CD8-positive, alpha-beta memory T cell (primary cell): ENCODE data around the gene SAYSD1. TPM values are rescaled to one million over a fixed set of nuclear protein-coding genes. Genes with fewer than 3 reads are reported as not detected.

Source experiments
- CTCF ChIA-PET: fragments of 350-600 bp; sonication (Branson Sonifier 250); formaldehyde crosslinking; loops from one replicate; lab custom pipeline; 2021; ENCODE audit warnings: antibody characterized with exemption; lab: Charles Lee
- POLR2A ChIA-PET: fragments of 350-600 bp; sonication (Branson Sonifier 250); formaldehyde crosslinking; loops from one replicate; lab custom pipeline; 2021; ENCODE audit warnings: antibody characterized with exemption; lab: Charles Lee
- DNase-seq, 5 donors: peaks; one replicate each; pipeline versions ENCODE4 v3.0.0 to v3.0.0-alpha.2; 2020 to 2022; ENCODE audit warnings: mixed read lengths in 1 of 5
- H3K27ac ChIP-seq: one replicate; pipeline ENCODE4 v1.7.0; 2013; ENCODE audit warnings: low read depth, mild to moderate bottlenecking, low read length, moderate library complexity
- H3K27me3 ChIP-seq: 2 replicates; pipeline ENCODE4 v1.7.0; 2013; ENCODE audit warnings: low read length, mild to moderate bottlenecking; ENCODE audit not compliant: insufficient read depth, poor library complexity, severe bottlenecking
- H3K36me3 ChIP-seq: 2 replicates; pipeline ENCODE4 v1.7.0; 2013; ENCODE audit warnings: mild to moderate bottlenecking, low read length, moderate library complexity; ENCODE audit not compliant: insufficient read depth
- H3K4me1 ChIP-seq: 2 replicates; pipeline ENCODE4 v1.7.0; 2013; ENCODE audit warnings: mild to moderate bottlenecking, low read length, moderate library complexity; ENCODE audit not compliant: insufficient read depth
- H3K4me3 ChIP-seq: 2 replicates; pipeline ENCODE4 v1.7.0; 2013; ENCODE audit warnings: mild to moderate bottlenecking, low read length
- H3K9me3 ChIP-seq: 2 replicates; pipeline ENCODE4 v1.7.0; 2013; ENCODE audit warnings: mild to moderate bottlenecking, low read length
- H3K27ac Mint-ChIP-seq, 8 donors: one replicate each; pipeline ENCODE4 v1.8.0; 2020 to 2021; ENCODE audit warnings: mixed read lengths in 8 of 8, mild to moderate bottlenecking in 6 of 8, inconsistent platforms in 3 of 8, moderate library complexity in 3 of 8
- H3K27me3 Mint-ChIP-seq, 2 donors: one replicate each; pipeline ENCODE4 v1.8.0; 2020 to 2021; ENCODE audit warnings: mixed read lengths in 2 of 2, mild to moderate bottlenecking in 1 of 2, moderate library complexity in 1 of 2
- H3K36me3 Mint-ChIP-seq, 3 donors: one replicate each; pipeline ENCODE4 v1.8.0; 2020 to 2021; ENCODE audit warnings: mixed read lengths in 3 of 3, inconsistent platforms in 1 of 3, mild to moderate bottlenecking in 1 of 3
- H3K4me1 Mint-ChIP-seq, 3 donors: one replicate each; pipeline ENCODE4 v1.8.0; 2020 to 2021; ENCODE audit warnings: mixed read lengths in 3 of 3, inconsistent platforms in 1 of 3, mild to moderate bottlenecking in 1 of 3
- H3K4me3 Mint-ChIP-seq, 7 donors: one replicate each; pipeline ENCODE4 v1.8.0; 2020 to 2021; ENCODE audit warnings: mixed read lengths in 7 of 7, mild to moderate bottlenecking in 6 of 7, moderate library complexity in 4 of 7, inconsistent platforms in 2 of 7
- H3K9me3 Mint-ChIP-seq, 5 donors: one replicate each; pipeline ENCODE4 v1.8.0; 2020 to 2022; ENCODE audit warnings: mixed read lengths in 5 of 5, mild to moderate bottlenecking in 3 of 5, moderate library complexity in 2 of 5, inconsistent platforms in 1 of 5
- polyA plus RNA-seq: library from polyadenylated mRNA; unstranded; fragments of 300-500 nt; fragmentation: Illumina TruSeq; gene quantifications from one replicate; pipeline ENCODE4 v1.2.3, GENCODE V29; 2021
- total RNA-seq, 2 experiments: library from RNA; stranded (reverse); gene quantifications; one replicate each; pipeline ENCODE4 v1.2.3, GENCODE V29; 2021

The SAYSD1 gene
- total and polyA plus RNA-seq, 3 experiments from 2014 or later: 10.3 to 15.6 (median 11.6) TPM

DNA sequence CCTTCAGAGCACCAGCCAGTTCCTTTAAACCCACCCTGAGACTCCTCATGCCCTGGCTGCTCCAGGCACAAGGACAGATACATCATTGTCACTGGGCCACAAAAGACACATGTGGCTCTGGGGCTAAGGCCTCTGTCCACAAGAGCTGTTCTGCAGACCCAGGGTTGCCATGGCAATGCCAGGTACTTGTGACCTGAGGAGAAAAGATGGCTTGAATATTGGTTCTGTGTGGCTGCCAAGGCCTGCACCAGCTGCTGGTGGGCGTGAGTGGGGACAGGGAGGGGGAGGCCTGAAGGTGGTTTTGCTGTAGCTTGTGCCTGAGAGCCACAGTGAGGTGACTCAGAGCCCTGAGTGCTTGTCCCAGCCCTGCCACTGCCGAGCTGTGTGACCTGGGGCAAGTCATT lies 31.8 kb downstream of the SAYSD1 start:
- H3K9me3 Mint-ChIP-seq: no peaks in the 10 kb centered on the region
- H3K36me3 Mint-ChIP-seq: no peaks in the 10 kb centered on the region
- DNase-seq: no peak
- ChIA-PET POLR2A (no interaction called here), CTCF (no interaction called here)
- Histone ChIP-seq H3K36me3 (no peaks in the 10 kb centered on the region), H3K4me1 (no peaks in the 10 kb centered on the region), H3K27me3 (peaks cover 7% of the 10 kb centered on the region), H3K4me3 (no peak overlapping the region), H3K27ac (no peak overlapping the region), H3K9me3 (no peaks in the 10 kb centered on the region)
- no peak overlapping the region for H3K4me3 Mint-ChIP-seq
- H3K27me3 Mint-ChIP-seq: peaks cover 11 to 36% of the 10 kb centered on the region in 2 donors
- no peak overlapping the region for H3K27ac Mint-ChIP-seq
- H3K4me1 Mint-ChIP-seq: peaks cover 1 to 13% (median 13%) of the 10 kb centered on the region in 3 donors

DNA sequence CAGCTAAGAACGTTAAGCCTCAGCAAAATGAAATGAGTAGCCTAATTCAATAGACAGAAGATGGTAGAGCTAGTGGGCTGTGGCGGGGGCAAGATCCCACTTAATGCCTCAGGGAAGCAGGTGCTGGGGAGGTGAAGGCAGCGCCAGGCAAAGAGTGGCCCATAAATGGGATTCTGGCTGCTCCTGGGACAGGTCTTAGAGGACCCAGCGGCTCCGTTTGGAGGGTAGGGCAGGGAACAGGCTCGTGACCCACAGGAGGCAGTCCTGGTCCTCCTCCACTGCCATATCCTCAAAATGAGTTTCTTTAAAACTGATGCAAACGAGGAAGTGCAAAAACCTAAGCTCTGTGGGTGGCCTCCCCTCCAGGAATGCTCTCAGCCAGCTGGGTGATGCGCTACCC lies 32.7 kb downstream of the SAYSD1 start:
- DNase-seq: no peak
- Mint-ChIP-seq H3K27me3 (peaks cover 13 to 27% of the 10 kb centered on the region in 2 donors), H3K36me3 (no peaks in the 10 kb centered on the region), H3K4me1 (peaks cover 1 to 13% (median 13%) of the 10 kb centered on the region in 3 donors), H3K4me3 (no peak overlapping the region), H3K27ac (no peak overlapping the region), H3K9me3 (no peaks in the 10 kb centered on the region)
- Histone ChIP-seq H3K27ac (no peak overlapping the region), H3K4me3 (no peak overlapping the region), H3K36me3 (no peaks in the 10 kb centered on the region), H3K27me3 (peaks cover 2% of the 10 kb centered on the region), H3K4me1 (no peaks in the 10 kb centered on the region), H3K9me3 (no peaks in the 10 kb centered on the region)
- POLR2A ChIA-PET: no interaction called here
- CTCF ChIA-PET: interaction anchor here (0.9 kb wide), 1 partner anchor 222 kb away, joined by 3 read pairs; no protein-coding TSS in a partner anchor

DNA sequence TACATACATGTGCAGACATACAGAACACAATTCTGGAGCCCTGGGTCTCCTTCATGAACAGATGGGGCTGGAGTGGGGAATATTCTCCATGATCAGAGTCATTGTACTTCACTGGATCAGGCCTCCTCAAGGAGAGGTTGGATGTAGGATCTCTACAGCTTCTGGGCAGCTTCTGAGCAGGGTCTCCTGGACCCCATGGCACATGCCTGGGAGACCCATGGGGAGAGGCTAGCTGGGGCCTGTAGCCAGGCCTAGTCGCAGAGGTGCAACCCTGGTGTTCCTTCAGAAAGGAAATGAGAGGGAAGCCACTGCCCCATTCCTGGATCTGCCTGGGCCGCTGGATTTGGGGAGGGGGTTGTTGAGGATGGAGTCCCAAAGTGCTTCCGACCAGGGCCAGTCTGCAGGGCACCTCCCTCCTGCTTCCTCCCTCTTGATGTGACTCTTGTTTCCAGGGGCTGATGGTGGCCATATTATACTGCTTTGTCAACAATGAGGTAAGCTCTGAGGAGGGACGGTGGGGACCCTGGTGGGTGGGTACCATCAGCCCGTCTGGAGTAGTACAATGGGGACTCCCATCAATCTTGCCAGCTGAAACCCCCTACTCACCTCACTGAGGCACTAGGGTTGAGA lies 34.6 kb downstream of the SAYSD1 start:
- Mint-ChIP-seq H3K4me1 (no peaks in the 10 kb centered on the region), H3K27ac (peak overlapping the region in 1 of 8 donors; percentile 56), H3K27me3 (peaks cover 3 to 7% of the 10 kb centered on the region in 2 donors), H3K36me3 (no peaks in the 10 kb centered on the region), H3K9me3 (no peaks in the 10 kb centered on the region), H3K4me3 (no peak overlapping the region)
- H3K4me1 ChIP-seq: no peaks in the 10 kb centered on the region
- no peaks in the 10 kb centered on the region for H3K36me3 ChIP-seq
- no peak overlapping the region for H3K27ac ChIP-seq
- ChIA-PET POLR2A (no interaction called here), CTCF (no interaction called here)
- no peaks in the 10 kb centered on the region for H3K9me3 ChIP-seq
- no peak for DNase-seq
- no peak overlapping the region for H3K4me3 ChIP-seq
- H3K27me3 ChIP-seq: no peaks in the 10 kb centered on the region

DNA sequence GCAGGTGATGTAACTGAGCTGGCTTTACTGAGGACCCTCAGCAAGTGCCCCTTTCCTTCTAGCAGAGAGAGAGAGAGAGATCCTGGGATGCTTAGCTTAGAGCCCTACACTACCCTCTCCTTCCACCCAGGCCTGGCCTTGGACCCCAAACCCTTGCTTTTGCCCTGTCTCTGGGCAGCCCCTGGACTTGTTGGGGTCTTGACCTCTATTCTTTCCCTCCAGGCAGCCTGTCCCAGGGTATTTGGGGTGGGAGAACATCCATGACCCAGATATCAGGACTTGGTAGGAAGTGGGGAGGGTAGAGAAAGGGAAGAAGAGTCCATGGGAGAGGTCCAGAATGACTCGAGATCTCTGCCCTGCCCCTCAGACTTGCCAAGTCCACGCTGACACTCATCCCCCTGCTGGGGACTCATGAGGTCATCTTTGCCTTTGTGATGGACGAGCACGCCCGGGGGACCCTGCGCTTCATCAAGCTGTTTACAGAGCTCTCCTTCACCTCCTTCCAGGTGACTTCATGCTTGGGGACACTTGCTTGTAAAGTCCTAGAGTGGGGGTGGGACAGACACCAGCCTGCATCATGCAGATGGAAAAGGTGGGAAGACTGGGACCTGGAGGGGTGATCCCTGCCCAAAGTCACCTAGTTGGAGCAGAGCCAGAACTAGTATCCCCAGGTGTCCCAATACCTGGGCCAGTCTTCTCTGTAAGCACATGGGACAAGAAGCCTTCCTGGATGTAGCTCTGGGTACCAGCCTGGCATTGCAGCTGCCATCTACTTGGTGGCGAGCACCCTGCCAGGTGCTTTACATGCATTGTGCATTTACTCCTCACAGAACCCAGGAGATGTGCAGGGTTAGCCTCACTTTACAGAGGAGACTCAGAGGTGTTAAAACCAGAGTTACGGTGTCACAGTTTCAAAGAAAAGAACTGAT lies 35.5 kb downstream of the SAYSD1 start:
- no peaks in the 10 kb centered on the region for H3K4me1 ChIP-seq
- ChIA-PET CTCF (interaction anchor here (1.0 kb wide), 1 partner anchor 21 kb away, joined by 3 read pairs; no protein-coding TSS in a partner anchor), POLR2A (no interaction called here)
- H3K9me3 ChIP-seq: no peaks in the 10 kb centered on the region
- Mint-ChIP-seq H3K4me1 (no peaks in the 10 kb centered on the region), H3K36me3 (no peaks in the 10 kb centered on the region), H3K4me3 (no peak overlapping the region), H3K27ac (no peak overlapping the region), H3K27me3 (peaks cover 3 to 5% of the 10 kb centered on the region in 2 donors), H3K9me3 (no peaks in the 10 kb centered on the region)
- no peaks in the 10 kb centered on the region for H3K36me3 ChIP-seq
- no peaks in the 10 kb centered on the region for H3K27me3 ChIP-seq
- H3K4me3 ChIP-seq: no peak overlapping the region
- no peak for DNase-seq
- no peak overlapping the region for H3K27ac ChIP-seq

DNA sequence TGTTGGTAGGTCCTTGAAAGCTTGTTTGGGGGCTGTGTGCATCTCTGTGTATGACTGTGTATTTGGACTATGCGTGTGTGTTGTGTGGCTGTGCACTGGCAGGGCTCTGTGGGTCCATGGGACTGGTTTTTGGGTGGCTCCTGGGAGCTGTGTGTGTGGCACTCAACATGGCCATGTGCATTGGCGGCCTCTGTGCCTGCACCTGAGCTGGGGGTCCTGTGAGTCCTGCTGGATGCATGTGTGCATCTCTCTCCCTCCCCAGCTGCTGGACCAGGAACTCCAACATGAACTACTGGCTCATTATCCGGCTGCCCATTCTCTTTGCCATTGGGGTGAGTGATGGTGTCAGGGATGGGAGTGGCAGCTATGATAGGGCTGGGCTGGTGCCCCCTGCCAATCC lies 36.3 kb downstream of the SAYSD1 start:
- H3K27me3 ChIP-seq: no peaks in the 10 kb centered on the region

DNA sequence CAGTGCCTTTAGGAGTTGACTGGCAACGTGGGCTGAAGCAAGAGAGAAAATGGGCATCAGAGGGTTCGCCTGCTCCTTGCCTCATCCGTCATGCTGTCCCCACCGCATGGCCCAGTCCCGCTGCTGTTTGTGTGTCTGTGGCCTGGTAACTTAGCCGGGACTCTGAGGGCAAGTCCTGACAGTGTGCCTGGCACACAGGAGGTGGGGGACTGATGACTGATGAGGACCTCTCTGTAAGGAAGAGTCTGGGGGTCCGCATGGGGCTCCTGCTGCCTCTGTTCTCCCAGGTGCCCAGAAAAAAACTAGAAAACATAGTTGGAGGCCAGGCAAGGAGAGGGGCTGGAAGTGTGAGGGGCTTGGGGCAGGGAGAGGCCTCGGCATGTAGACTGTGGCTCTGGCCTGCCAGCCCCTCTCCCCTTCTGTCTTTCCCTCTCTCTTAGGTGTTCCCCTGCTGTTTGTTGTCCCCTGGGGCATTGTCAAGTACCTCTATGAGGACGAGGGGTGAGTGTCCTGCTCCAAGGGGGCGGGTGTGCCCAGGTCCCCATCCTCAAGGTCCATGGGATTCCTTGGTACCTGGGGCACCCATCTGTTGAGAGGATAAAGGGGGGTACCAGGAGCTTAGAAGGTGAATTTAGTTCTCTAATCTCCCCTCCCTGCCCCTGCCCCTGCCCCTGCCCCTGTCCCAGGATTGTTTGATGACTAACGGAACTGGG lies 36.9 kb downstream of the SAYSD1 start:
- H3K36me3 ChIP-seq: no peaks in the 10 kb centered on the region
- no peaks in the 10 kb centered on the region for H3K9me3 ChIP-seq
- Mint-ChIP-seq H3K4me3 (no peak overlapping the region), H3K27ac (peak overlapping the region in 1 of 8 donors; percentile 78), H3K36me3 (no peaks in the 10 kb centered on the region), H3K4me1 (no peaks in the 10 kb centered on the region), H3K9me3 (no peaks in the 10 kb centered on the region), H3K27me3 (peaks cover 0 to 1% of the 10 kb centered on the region in 2 donors)
- H3K4me1 ChIP-seq: no peaks in the 10 kb centered on the region
- no peak overlapping the region for H3K27ac ChIP-seq
- CTCF ChIA-PET: interaction anchor here (1.0 kb wide), 1 partner anchor 11 kb away, joined by 3 read pairs; no protein-coding TSS in a partner anchor
- H3K27me3 ChIP-seq: no peaks in the 10 kb centered on the region
- no peak overlapping the region for H3K4me3 ChIP-seq
- no peak for DNase-seq
- POLR2A ChIA-PET: no interaction called here

More for the DNA sequence above, 36.3 kb downstream of the SAYSD1 start:
- H3K36me3 ChIP-seq: no peaks in the 10 kb centered on the region
- no peaks in the 10 kb centered on the region for H3K9me3 ChIP-seq
- H3K27ac ChIP-seq: no peak overlapping the region
- H3K9me3 Mint-ChIP-seq: no peaks in the 10 kb centered on the region
- H3K27me3 Mint-ChIP-seq: peaks cover 3% of the 10 kb centered on the region in 2 donors
- no peak overlapping the region for H3K27ac Mint-ChIP-seq
- no peaks in the 10 kb centered on the region for H3K36me3 Mint-ChIP-seq
- ChIA-PET CTCF (interaction anchor here (1.0 kb wide), 1 partner anchor 20 kb away, joined by 3 read pairs; no protein-coding TSS in a partner anchor), POLR2A (no interaction called here)
- no peaks in the 10 kb centered on the region for H3K4me1 ChIP-seq
- DNase-seq: no peak
- no peak overlapping the region for H3K4me3 ChIP-seq
- no peaks in the 10 kb centered on the region for H3K4me1 Mint-ChIP-seq
- no peak overlapping the region for H3K4me3 Mint-ChIP-seq

DNA sequence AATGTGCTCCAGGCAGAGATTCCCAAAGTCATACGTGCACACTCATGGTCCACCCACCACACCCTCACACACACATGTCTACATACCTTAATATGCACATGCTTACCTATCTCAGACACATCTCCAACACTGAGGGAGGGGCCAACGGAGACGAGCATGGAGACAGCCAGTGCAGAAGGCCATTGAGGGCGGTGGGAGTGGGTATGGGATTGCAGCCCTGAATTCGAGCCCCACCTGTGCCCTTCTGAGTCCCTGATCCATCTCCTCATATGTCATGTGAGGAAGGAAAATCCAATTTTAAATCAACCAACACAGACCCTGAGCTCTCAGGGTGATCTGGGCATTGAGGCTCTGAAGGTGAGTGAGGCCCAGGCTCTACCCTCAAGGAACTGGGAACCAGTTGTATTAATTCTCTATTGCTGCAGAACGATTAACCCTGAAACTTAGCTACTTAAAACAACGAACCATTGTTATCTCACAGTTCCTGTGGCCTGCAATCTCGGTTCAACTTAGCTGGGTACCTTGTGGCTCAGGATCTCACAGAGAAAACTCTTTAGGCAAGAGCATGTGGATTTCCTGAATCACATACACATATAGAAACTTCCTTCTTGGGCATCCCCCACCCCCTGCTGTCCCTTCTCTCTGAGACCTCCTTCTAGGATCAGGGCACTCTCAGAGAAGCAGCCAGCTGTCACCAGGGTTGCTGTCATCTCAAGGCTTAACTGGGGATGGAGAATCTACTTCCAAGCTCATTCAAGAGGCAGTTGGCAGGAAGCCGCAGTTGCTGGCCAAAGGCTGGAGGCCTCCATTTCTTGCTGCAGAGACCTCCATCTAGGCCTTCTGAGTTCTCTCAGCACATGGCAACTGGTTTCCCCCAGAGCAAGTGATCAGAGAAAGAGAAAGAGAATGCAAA lies 38.1 kb downstream of the SAYSD1 start:
- CTCF ChIA-PET: interaction anchor here (1.0 kb wide), 1 partner anchor 9 kb away, joined by 3 read pairs; no protein-coding TSS in a partner anchor

More for the DNA sequence above, 38.1 kb downstream of the SAYSD1 start:
- H3K27ac ChIP-seq: no peak overlapping the region
- Mint-ChIP-seq H3K27ac (peak overlapping the region in 1 of 8 donors; percentile 65), H3K27me3 (peaks cover 1 to 4% of the 10 kb centered on the region in 2 donors), H3K36me3 (no peaks in the 10 kb centered on the region), H3K4me1 (no peaks in the 10 kb centered on the region), H3K9me3 (no peaks in the 10 kb centered on the region), H3K4me3 (no peak overlapping the region)
- no peak overlapping the region for H3K4me3 ChIP-seq
- no peaks in the 10 kb centered on the region for H3K36me3 ChIP-seq
- DNase-seq: no peak
- H3K4me1 ChIP-seq: no peaks in the 10 kb centered on the region
- POLR2A ChIA-PET: no interaction called here
- H3K9me3 ChIP-seq: no peaks in the 10 kb centered on the region
- no peaks in the 10 kb centered on the region for H3K27me3 ChIP-seq
